GM10266 (cell line): ENCODE results near the gene NSA2.
A peak's percentile ranks its signal among the peaks of the same experiment; 100 is the strongest.

Experiments used
- DNase-seq: peaks from one replicate; pipeline ENCODE4 v3.0.0; 2012; ENCODE audit errors: extremely low spot score
- TF ChIP-seq, protein P1 (sequence below): IDR thresholded peaks from 2 replicates; pipeline ENCODE4 v1.5.1; 2012; ENCODE audit warnings: mild to moderate bottlenecking, low read depth; ENCODE audit not compliant: control insufficient read depth, insufficient read depth; ENCODE audit errors: missing control alignments

The NSA2 gene

DNA sequence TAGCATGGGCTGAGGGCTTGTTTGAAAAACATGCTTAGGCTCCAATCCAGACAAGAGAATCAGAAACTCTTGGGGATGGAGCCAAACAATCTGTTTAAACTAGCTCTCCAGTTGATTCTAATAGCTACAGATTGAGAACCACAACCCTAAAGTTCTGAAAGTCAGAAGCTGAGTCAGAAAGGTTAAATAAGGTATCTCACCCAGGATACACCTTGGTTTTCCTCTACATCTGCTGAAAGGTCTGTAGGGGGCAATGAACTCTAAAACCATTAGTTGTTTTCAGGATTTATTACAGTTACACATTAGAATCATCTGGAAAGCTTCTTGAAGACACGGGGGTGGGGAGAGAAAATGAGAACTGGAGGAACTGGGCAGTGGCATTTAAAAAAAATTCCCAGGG is 5.8 kb upstream of the NSA2 start:
- TF ChIP-seq, protein P1, sequence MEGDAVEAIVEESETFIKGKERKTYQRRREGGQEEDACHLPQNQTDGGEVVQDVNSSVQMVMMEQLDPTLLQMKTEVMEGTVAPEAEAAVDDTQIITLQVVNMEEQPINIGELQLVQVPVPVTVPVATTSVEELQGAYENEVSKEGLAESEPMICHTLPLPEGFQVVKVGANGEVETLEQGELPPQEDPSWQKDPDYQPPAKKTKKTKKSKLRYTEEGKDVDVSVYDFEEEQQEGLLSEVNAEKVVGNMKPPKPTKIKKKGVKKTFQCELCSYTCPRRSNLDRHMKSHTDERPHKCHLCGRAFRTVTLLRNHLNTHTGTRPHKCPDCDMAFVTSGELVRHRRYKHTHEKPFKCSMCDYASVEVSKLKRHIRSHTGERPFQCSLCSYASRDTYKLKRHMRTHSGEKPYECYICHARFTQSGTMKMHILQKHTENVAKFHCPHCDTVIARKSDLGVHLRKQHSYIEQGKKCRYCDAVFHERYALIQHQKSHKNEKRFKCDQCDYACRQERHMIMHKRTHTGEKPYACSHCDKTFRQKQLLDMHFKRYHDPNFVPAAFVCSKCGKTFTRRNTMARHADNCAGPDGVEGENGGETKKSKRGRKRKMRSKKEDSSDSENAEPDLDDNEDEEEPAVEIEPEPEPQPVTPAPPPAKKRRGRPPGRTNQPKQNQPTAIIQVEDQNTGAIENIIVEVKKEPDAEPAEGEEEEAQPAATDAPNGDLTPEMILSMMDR: no peak
- DNase-seq: no peak

- DNase-seq: no peak
These were observed 4.5 kb upstream of the NSA2 start for GRCh38 chr5:74762599-74762998.

DNA sequence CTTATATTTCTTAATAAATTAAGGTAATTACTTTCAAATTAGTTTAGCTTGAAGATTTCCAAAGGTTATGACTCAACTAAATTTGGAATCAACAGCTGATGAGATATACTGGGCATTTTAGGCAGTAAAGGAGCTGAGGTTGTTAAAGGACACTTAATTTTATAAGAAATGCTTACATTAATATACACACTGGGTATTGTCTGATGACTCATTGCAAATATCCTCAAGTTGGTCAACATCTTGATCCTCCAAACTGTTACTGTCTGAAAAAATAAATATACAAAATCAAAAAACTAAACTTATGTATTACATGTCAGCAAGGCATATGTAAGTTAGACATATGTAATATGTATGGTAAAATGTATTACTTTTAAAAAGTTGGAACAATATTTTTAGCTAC is 3.5 kb upstream of the NSA2 start:
- TF ChIP-seq, protein P1: no peak
- DNase-seq: no peak

More at GRCh38 chr5:74762599-74762998, 4.5 kb upstream of the NSA2 start:
- TF ChIP-seq, protein P1: no peak

- TF ChIP-seq, protein P1: no peak
- DNase-seq: no peak
These were observed 1.8 kb upstream of the NSA2 start for GRCh38 chr5:74765201-74765600.

DNA sequence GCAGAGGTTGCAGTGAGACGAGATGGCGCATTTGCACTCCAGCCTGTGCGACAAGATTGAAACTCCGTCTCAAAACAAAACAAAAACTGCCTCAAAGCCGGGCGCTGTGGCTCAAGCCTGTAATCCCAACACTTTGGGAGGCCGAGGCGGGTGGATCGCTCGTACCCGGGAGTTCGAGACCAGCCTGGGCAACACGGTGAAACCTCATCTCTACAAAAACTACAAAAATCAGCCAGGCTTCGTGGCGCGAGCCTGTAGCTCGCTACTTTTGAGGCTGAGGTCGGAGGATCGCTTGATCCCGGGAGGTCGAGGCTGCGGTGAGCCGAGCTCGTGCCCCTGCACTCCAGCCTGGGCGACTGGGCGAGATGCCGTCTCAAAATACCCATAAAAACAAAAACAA is 1.1 kb upstream of the NSA2 start:
- no peak for DNase-seq
- TF ChIP-seq, protein P1: no peak

GRCh38 chr5:74766418-74766848 is 616 bp upstream of the NSA2 start:
- TF ChIP-seq, protein P1: peak; percentile 52
- peak; percentile 42 for DNase-seq

DNA sequence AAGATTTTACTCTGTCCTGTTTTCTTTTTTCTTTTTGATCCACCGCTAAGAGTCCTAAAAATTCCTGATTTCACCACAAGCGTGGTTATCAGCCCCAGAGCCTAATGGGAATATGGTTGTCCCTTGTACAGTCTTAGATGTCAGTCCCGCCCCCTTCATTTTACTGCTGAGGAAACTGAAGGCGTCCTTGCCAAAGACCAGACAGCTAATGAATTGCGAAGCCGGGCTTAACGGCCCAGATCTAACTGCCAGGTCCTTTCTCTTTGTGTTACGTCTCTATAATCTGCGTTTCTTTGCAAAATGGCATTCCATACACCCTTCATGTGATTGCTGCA is 497 bp downstream of the NSA2 start:
- DNase-seq: peak; percentile 6
- TF ChIP-seq, protein P1: no peak
